OCI-LY3 (cell line): ENCODE data around the gene UGT1A1.

ENCODE experiments used
- H2AFZ ChIP-seq: fragments of 200-600, 300-600 bp; shearing (Covaris generic); 2 replicates; pipeline ENCODE4 v1.6.0; 2014; ENCODE audit warnings: antibody characterized with exemption, low read depth, low read length
- H3K27ac ChIP-seq: fragments of 200-600, 300-600 bp; sonication (generic); 2 replicates; pipeline ENCODE4 v1.5.1; 2014; ENCODE audit warnings: mild to moderate bottlenecking, low read length, moderate library complexity, mixed read lengths
- H3K27me3 ChIP-seq: fragments of 200-600, 300-600 bp; sonication (generic); 2 replicates; pipeline ENCODE4 v1.6.1; 2014; ENCODE audit warnings: low read depth, low read length, mixed read lengths
- H3K36me3 ChIP-seq: fragments of 200-600, 300-600 bp; sonication (generic); replicated peaks from 2 replicates; pipeline ENCODE3; 2014; ENCODE audit warnings: low read depth, low read length, mixed read lengths
- H3K4me1 ChIP-seq: fragments of 300-600, 200-600 bp; sonication (generic); 2 replicates; pipeline ENCODE4 v1.6.1; 2014; ENCODE audit warnings: low read length, mixed read lengths
- H3K4me2 ChIP-seq: fragments of 200-600, 300-600 bp; sonication (generic); 2 replicates; pipeline ENCODE4 v1.6.1; 2014; ENCODE audit warnings: low read length, mixed read lengths
- H3K4me3 ChIP-seq: fragments of 300-600, 200-600 bp; sonication (generic); 2 replicates; pipeline ENCODE4 v1.5.1; 2014; ENCODE audit warnings: antibody characterized with exemption, mild to moderate bottlenecking, low read length, moderate library complexity
- H3K79me2 ChIP-seq: fragments of 300-600, 200-600 bp; shearing (Covaris generic); 2 replicates; pipeline ENCODE4 v1.6.1; 2014; ENCODE audit warnings: mild to moderate bottlenecking, low read length, mixed read lengths
- H3K9ac ChIP-seq: fragments of 300-600, 200-600 bp; shearing (Covaris generic); 2 replicates; pipeline ENCODE4 v1.6.0; 2014; ENCODE audit warnings: mild to moderate bottlenecking, low read length, moderate library complexity
- H3K9me3 ChIP-seq: fragments of 200-600, 300-600 bp; shearing (Covaris generic); 2 replicates; pipeline ENCODE4 v1.6.1; 2014; ENCODE audit warnings: low read length, mixed read lengths; ENCODE audit not compliant: insufficient read depth
- H4K20me1 ChIP-seq: fragments of 200-600, 300-600 bp; sonication (generic); 2 replicates; pipeline ENCODE4 v1.6.1; 2016; ENCODE audit warnings: low read length, mixed read lengths; ENCODE audit not compliant: insufficient read depth
- EZH2phosphoT487 ChIP-seq: fragments of 200-600 bp; shearing (Covaris generic); IDR thresholded peaks from 2 replicates; pipeline ENCODE4 v1.6.1; 2018; ENCODE audit warnings: antibody characterized with exemption, mixed run types, low read depth
- TF ChIP-seq, protein P1 (sequence below): fragments of 200-600, 300-600 bp; sonication (generic); IDR thresholded peaks from 2 replicates; pipeline ENCODE4 v1.5.1; 2014; ENCODE audit warnings: antibody characterized with exemption, low read length, low read depth

The UGT1A1 gene

DNA sequence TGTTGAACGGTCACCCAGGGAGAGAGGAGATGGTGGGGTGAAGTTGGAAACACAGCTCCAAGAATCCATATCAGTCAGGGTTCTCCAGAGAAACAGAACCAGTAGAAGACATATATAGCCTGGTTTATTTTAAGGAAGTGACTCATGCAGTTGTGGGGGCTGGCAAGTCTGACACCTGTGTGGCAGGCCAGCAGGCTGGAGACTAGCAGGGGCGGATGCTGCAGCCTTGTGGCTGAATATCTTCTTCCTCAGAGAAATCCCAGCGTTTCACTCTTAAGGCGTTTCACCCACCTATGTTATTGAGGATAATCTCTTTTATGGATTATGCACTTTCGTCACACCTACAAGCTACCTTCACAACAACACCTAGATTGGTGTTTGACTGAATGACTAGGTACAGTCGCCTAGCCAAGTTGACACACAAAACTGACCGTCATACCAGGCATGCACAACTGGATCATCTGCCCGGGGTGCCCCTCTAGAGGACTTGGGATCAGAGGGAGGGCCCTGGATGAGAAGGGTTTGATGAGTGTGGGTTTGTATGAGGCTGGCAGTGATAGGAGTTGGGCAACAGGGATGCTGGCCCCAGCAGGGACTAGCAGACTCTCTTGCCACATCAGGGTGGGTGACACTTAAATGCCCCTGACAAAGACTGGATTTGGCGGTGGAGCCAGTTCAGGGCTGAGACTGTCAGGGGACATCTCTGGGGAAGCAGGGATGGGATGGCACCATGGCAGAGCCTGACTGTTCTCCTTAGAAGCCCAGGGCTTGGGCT is 41.5 kb downstream of the UGT1A1 start:
- TF ChIP-seq, protein P1, sequence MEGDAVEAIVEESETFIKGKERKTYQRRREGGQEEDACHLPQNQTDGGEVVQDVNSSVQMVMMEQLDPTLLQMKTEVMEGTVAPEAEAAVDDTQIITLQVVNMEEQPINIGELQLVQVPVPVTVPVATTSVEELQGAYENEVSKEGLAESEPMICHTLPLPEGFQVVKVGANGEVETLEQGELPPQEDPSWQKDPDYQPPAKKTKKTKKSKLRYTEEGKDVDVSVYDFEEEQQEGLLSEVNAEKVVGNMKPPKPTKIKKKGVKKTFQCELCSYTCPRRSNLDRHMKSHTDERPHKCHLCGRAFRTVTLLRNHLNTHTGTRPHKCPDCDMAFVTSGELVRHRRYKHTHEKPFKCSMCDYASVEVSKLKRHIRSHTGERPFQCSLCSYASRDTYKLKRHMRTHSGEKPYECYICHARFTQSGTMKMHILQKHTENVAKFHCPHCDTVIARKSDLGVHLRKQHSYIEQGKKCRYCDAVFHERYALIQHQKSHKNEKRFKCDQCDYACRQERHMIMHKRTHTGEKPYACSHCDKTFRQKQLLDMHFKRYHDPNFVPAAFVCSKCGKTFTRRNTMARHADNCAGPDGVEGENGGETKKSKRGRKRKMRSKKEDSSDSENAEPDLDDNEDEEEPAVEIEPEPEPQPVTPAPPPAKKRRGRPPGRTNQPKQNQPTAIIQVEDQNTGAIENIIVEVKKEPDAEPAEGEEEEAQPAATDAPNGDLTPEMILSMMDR = no peak
- no peak for TF ChIP-seq EZH2phosphoT487
- H3K79me2 ChIP-seq = no peaks in the 10 kb centered on the region
- H3K27ac ChIP-seq = no peak overlapping the region
- no peak overlapping the region for H3K4me3 ChIP-seq
- H4K20me1 ChIP-seq = no peaks in the 10 kb centered on the region
- no peaks in the 10 kb centered on the region for H3K27me3 ChIP-seq
- H2AFZ ChIP-seq = no peak overlapping the region
- no peak overlapping the region for H3K4me2 ChIP-seq
- no peaks in the 10 kb centered on the region for H3K4me1 ChIP-seq
- no peaks in the 10 kb centered on the region for H3K36me3 ChIP-seq
- H3K9ac ChIP-seq = no peak overlapping the region
- H3K9me3 ChIP-seq = no peaks in the 10 kb centered on the region

DNA sequence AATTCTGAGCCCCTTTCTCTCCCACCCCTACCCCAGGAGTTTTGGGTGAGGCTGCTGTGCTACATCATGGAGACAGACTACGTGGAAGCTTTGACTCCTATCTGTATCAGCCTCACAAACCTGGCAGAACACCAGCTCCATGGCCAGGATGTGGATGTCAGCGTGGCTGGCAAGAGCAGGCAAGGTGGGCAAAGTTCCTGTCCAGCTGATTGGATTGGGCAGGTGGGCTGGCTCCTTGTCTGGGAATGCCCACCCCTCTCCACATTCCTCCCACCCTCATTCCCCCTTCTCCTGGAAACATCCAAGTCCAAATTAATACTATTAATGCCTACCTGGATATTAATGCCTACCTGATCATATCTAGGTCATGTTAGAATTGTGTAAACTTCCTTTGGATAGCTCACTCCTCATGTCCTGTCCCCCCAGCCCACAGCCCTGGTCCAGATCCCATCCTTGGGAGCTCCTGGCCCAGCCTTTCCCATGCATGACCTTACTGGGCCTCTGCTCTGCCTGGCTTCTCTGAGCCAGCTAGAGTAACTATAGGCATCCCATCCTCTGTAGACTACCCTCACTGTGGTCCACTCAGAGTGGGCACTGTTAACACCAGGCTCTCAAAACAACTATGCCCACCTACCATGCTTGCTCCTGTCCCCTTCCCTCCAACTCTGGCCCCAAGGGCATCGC is 42.2 kb downstream of the UGT1A1 start:
- H3K27ac ChIP-seq = no peak overlapping the region
- H3K4me2 ChIP-seq = no peak overlapping the region
- no peak for TF ChIP-seq EZH2phosphoT487
- TF ChIP-seq, protein P1 = no peak
- no peaks in the 10 kb centered on the region for H3K4me1 ChIP-seq
- H3K36me3 ChIP-seq = no peaks in the 10 kb centered on the region
- H3K4me3 ChIP-seq = no peak overlapping the region
- H4K20me1 ChIP-seq = no peaks in the 10 kb centered on the region
- no peak overlapping the region for H2AFZ ChIP-seq
- H3K9me3 ChIP-seq = no peaks in the 10 kb centered on the region
- H3K9ac ChIP-seq = no peak overlapping the region
- H3K79me2 ChIP-seq = no peaks in the 10 kb centered on the region
- H3K27me3 ChIP-seq = no peaks in the 10 kb centered on the region

DNA sequence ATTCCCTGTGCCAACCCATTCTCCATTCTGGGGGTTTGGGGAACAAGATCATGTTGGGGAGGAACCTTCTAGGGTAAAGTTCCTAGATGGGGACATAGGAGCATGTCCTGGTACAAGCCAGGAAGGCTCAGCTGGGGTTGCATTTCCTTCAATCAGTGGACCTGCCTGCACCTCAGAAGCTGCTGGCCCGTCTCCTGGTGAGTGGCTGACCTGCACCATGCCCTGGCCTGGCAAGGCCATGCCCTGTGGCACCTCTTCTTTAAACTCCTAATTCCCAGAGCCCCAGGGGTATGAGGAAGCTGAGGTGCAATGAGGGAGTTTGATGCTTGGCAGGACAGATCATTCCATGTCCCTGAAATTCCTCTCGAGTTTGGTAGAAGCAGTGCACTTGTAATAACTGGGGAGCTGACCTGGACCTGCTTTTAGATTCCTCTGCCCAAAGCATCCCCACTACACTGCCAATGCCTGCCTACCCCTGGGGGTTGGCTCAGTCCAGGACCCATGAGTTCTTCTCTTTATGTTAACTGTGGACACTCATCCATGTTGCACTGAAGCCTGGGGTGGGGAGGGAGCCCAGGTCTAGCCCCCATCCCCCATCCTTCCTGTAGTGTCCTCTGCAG is 43.3 kb downstream of the UGT1A1 start:
- Histone ChIP-seq H3K4me1 (no peaks in the 10 kb centered on the region), H3K9ac (no peak overlapping the region), H4K20me1 (no peaks in the 10 kb centered on the region), H3K27me3 (no peaks in the 10 kb centered on the region), H3K4me3 (no peak overlapping the region), H3K79me2 (no peaks in the 10 kb centered on the region), H3K4me2 (no peak overlapping the region), H3K27ac (no peak overlapping the region), H3K9me3 (no peaks in the 10 kb centered on the region), H3K36me3 (no peaks in the 10 kb centered on the region), H2AFZ (no peak overlapping the region)
- TF ChIP-seq, protein P1 = no peak
- no peak for TF ChIP-seq EZH2phosphoT487

DNA sequence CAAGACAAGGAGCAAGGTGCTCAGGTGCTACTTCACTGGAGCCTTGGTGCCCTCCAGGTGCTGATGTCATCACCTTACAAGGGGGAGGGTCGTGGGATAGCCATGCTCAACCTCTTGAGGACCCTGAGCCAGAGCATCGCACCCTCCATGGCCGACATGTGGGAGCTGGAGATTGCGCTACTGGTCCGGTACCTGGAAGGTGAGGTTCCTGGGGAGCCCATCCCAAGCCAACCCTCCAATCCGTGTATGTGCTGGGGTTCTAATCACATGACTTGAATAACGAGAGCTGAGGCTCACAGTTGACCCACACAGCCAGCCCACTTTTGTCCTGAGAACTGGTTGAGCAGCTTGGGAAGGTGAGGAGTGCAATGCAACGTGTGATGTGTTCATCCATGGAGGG is 43.9 kb downstream of the UGT1A1 start:
- no peak for TF ChIP-seq EZH2phosphoT487
- TF ChIP-seq, protein P1 = no peak
- no peak overlapping the region for H2AFZ ChIP-seq
- H3K4me1 ChIP-seq = no peaks in the 10 kb centered on the region
- H4K20me1 ChIP-seq = no peaks in the 10 kb centered on the region
- H3K9me3 ChIP-seq = no peaks in the 10 kb centered on the region
- H3K9ac ChIP-seq = no peak overlapping the region
- no peak overlapping the region for H3K27ac ChIP-seq
- no peak overlapping the region for H3K4me2 ChIP-seq
- no peak overlapping the region for H3K4me3 ChIP-seq
- H3K79me2 ChIP-seq = no peaks in the 10 kb centered on the region
- H3K27me3 ChIP-seq = no peaks in the 10 kb centered on the region
- no peaks in the 10 kb centered on the region for H3K36me3 ChIP-seq
